Retinal pigment epithelial cell (primary cell): Measurements from ENCODE around the gene AXDND1.
"Not testable (repeated sequence)": the region's sequence is repeated elsewhere in the genome, so short reads cannot be mapped to it uniquely, and the experiment has no call there.

Experiments used
- DNase-seq: peaks from one replicate; pipeline ENCODE4 v3.0.0-alpha.2; 2010; ENCODE audit warnings: low read depth
- H3K4me3 ChIP-seq: 2 replicates; pipeline ENCODE4 v1.5.1; 2011; ENCODE audit warnings: mild to moderate bottlenecking, low read length, control low read depth, moderate library complexity
- TF ChIP-seq, protein P1 (sequence below): conservative IDR thresholded peaks from 2 replicates; pipeline ENCODE4 v1.5.1; 2011; ENCODE audit warnings: low read depth, low read length, control low read depth, inconsistent platforms

Gene AXDND1

DNA sequence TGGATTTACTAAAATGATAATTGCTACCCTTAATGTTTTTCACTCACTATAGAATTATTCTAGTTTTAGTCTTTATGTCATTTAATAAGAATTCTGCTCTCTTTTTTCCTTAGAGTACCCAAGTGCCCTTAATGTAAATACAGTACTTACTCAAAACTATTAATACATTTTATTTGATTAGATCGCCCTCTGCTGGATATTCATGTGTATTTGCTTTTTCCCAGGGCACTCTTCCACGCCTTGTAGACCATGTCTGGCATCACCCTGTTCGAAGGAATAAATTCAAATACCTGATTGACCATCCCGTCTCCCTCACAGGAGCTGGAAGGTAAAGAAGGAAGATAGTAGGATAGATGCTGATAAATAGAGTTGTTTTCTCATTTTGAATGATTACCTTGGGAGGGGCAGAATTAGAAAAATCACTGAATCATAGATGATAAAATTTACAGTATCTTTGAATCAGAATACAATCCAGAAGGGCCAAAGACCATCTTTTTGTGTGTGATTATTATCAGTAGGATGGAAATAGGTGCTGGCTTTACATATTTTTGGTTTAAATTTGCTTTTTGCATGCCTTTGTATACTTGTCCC lies 4.1 kb downstream of the AXDND1 start:
- H3K4me3 ChIP-seq, result no peak overlapping the region
- DNase-seq, result peak; percentile 37
- TF ChIP-seq, protein P1, sequence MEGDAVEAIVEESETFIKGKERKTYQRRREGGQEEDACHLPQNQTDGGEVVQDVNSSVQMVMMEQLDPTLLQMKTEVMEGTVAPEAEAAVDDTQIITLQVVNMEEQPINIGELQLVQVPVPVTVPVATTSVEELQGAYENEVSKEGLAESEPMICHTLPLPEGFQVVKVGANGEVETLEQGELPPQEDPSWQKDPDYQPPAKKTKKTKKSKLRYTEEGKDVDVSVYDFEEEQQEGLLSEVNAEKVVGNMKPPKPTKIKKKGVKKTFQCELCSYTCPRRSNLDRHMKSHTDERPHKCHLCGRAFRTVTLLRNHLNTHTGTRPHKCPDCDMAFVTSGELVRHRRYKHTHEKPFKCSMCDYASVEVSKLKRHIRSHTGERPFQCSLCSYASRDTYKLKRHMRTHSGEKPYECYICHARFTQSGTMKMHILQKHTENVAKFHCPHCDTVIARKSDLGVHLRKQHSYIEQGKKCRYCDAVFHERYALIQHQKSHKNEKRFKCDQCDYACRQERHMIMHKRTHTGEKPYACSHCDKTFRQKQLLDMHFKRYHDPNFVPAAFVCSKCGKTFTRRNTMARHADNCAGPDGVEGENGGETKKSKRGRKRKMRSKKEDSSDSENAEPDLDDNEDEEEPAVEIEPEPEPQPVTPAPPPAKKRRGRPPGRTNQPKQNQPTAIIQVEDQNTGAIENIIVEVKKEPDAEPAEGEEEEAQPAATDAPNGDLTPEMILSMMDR, result peak; percentile 57

DNA sequence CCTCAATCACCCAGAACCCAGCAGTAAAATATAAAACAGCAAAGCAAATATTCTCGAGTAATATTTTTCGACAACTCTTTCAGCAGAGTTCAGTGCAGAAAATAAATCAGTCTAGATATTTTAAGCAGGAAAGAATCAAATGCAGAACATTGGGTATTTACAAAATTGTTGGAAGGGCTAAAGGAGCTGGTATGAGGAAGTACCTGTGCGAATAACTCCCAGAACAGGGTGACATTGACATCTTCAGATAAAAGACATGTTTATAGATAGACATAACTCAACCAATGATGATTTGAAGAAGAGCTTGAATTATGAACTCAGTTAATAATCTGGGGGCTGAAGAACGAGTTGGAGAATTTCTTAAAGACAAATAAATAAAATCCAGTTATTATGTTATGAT lies 6.4 kb downstream of the AXDND1 start:
- no peak for DNase-seq
- no peak overlapping the region for H3K4me3 ChIP-seq
- TF ChIP-seq, protein P1, result no peak

GRCh38 chr1:179376223-179376622 lies 10.5 kb downstream of the AXDND1 start:
- H3K4me3 ChIP-seq, result no peak overlapping the region
- TF ChIP-seq, protein P1, result no peak
- DNase-seq, result no peak

DNA sequence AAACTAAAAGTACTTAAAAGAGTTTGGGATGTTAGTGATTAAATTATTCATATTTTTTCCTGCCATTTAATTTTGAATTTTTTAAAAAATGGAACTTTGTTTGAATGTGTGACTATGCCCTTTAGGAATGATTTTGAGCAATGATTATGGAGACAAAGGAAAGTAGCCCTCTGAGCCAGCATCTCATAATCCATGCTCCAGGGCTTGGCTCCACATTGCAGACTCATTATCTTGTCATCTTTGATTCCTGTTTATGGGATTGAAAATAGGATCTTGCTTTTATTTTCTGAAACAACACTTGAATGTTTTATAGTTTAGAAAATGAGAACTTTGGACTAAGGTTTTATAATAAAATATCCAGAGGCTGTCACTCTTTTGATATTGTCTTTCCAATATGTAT lies 14.5 kb downstream of the AXDND1 start:
- no peak overlapping the region for H3K4me3 ChIP-seq
- TF ChIP-seq, protein P1, result no peak
- no peak for DNase-seq

DNA sequence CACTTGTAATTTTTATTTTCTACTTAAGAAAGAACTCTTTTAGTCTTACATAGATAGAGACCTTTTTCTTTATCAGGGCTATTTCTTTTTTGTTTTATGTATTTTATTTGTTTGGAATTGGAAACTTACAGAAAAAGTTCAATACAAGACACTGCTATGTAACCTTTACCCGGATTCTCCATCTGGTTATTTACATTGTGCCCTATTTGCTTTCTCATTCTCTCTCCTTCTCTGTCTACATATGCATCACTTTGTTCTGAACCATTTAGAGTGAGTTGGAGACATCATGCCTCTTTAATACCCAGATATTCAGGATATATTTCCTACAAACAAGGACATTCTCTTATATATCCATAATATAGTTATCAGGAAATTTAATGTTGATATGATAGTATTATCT lies 18.3 kb downstream of the AXDND1 start:
- no peak overlapping the region for H3K4me3 ChIP-seq
- no peak for DNase-seq
- TF ChIP-seq, protein P1, result no peak

DNA sequence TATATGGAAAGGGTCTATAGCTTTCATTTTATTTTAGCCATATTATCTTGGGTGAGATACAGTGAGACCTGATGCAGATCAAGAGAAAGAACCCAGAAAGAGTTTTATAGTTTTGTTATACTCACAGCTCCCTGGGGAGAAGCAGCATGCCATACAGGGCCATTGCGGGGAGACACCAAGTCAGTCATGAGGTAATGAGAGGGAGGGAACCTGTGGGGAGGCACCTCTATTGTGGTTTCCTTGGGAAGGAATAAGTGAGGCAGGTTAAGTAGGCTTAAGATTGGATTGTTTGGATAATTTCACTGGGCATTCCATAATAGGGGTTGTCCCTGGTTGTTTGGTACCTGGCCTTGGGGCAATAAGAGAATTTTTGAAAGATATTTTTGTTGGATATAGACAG lies 19.7 kb downstream of the AXDND1 start:
- TF ChIP-seq, protein P1, result no peak
- no peak overlapping the region for H3K4me3 ChIP-seq
- DNase-seq, result no peak

- no peak overlapping the region for H3K4me3 ChIP-seq
- no peak for DNase-seq
- TF ChIP-seq, protein P1, result no peak
Observed at GRCh38 chr1:179393721-179394120, 27.9 kb downstream of the AXDND1 start.

- not testable (repeated sequence) for DNase-seq, H3K4me3 ChIP-seq
Observed at GRCh38 chr1:179399399-179399798, 33.6 kb downstream of the AXDND1 start.

- DNase-seq, H3K4me3 ChIP-seq: not testable (repeated sequence)
Observed at GRCh38 chr1:179417760-179418159, 52.0 kb downstream of the AXDND1 start.

DNA sequence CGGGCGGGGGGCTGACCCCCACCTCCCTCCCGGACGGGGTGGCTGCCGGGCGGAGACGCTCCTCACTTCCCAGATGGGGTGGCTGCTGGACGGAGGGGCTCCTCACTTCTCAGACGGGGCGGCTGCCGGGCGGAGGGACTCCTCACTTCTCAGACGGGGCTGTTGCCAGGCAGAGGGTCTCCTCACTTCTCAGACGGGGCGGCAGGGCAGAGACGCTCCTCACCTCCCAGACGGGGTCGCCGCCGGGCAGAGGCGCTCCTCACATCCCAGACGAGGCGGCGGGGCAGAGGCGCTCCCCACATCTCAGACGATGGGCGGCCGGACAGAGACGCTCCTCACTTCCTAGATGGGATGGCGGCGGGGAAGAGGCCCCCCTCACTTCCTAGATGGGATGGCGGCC lies 52.9 kb downstream of the AXDND1 start:
- not testable (repeated sequence) for H3K4me3 ChIP-seq, DNase-seq
